HEK293 (cell line): ENCODE data around the gene P4HA1.

Experiments used
- CTCF ChIA-PET: fragments of 350-600 bp; formaldehyde crosslinking; extraction: SDS; loops from one replicate; lab custom pipeline; 2021; ENCODE audit warnings: antibody characterized with exemption; lab: Yijun Ruan, JAX
- POLR2A ChIA-PET: fragments of 300-600 bp; formaldehyde crosslinking; extraction: SDS; loops from one replicate; lab custom pipeline; 2020; ENCODE audit warnings: antibody characterized with exemption, inconsistent platforms; lab: Yijun Ruan, JAX
- H3K27ac ChIP-seq: fragments of 200-500 bp; sonication (Bioruptor generic); 2 replicates; pipeline ENCODE4 v1.5.1; 2014; ENCODE audit warnings: low read depth, low read length, control low read depth, inconsistent platforms; ENCODE audit errors: extremely low read depth
- H3K36me3 ChIP-seq, 2 experiments: fragments of 200-500 bp in 1 of 2; sonication (Bioruptor generic) in 1 of 2; 1 replicate in 1 of 2; 2 replicates in 1 of 2; pipeline ENCODE4 v1.5.1; 2014 to 2017; ENCODE audit warnings: inconsistent platforms in 2 of 2, low read length in 2 of 2; ENCODE audit not compliant: control insufficient read depth in 2 of 2, insufficient read depth in 1 of 2
- H3K4me1 ChIP-seq: fragments of 200-500 bp; sonication (Bioruptor generic); 2 replicates; pipeline ENCODE4 v1.5.1; 2014; ENCODE audit warnings: mild to moderate bottlenecking, low read length, inconsistent platforms; ENCODE audit not compliant: control insufficient read depth, insufficient read depth
- H3K4me3 ChIP-seq: 2 replicates; pipeline ENCODE4 v1.5.1; 2011; ENCODE audit warnings: low read depth, mild to moderate bottlenecking, control low read depth, low read length, moderate library complexity
- H3K9me3 ChIP-seq: fragments of 200-500 bp; sonication (Bioruptor generic); 2 replicates; pipeline ENCODE4 v1.5.1; 2014; ENCODE audit warnings: low read depth, low read length, inconsistent platforms; ENCODE audit not compliant: control insufficient read depth, insufficient read depth
- PRDM1 ChIP-seq: fragments of 450-650 bp; formaldehyde crosslinking; IDR thresholded peaks from 2 replicates; pipeline ENCODE4; 2016; ENCODE audit warnings: missing biosample characterization, missing genetic modification characterization
- SCRT1 ChIP-seq: fragments of 450-650 bp; formaldehyde crosslinking; IDR thresholded peaks from 2 replicates; pipeline ENCODE4 v1.5.1; 2016; ENCODE audit warnings: missing biosample characterization, missing genetic modification characterization, borderline replicate concordance
- SCRT2 ChIP-seq: fragments of 450-650 bp; formaldehyde crosslinking; IDR thresholded peaks from 2 replicates; pipeline ENCODE4 v1.5.1; 2016; ENCODE audit warnings: missing biosample characterization, missing genetic modification characterization
- ZBTB11 ChIP-seq: fragments of 450-650 bp; formaldehyde crosslinking; conservative IDR thresholded peaks from 2 replicates; pipeline ENCODE4 v1.5.1; 2016; ENCODE audit warnings: low read depth, missing biosample characterization, missing genetic modification characterization
- ZBTB17 ChIP-seq: fragments of 450-650 bp; formaldehyde crosslinking; IDR thresholded peaks from 2 replicates; pipeline ENCODE4 v1.5.1; 2016; ENCODE audit warnings: missing biosample characterization, missing genetic modification characterization
- ZBTB21 ChIP-seq: fragments of 450-650 bp; formaldehyde crosslinking; IDR thresholded peaks from 2 replicates; pipeline ENCODE4 v1.5.1; 2017; ENCODE audit warnings: missing biosample characterization, missing genetic modification characterization
- ZBTB44 ChIP-seq: fragments of 450-650 bp; IDR thresholded peaks from 2 replicates; pipeline ENCODE4 v1.5.1; 2018; ENCODE audit warnings: missing biosample characterization, mild to moderate bottlenecking, missing genetic modification characterization
- ZBTB48 ChIP-seq: fragments of 450-650 bp; formaldehyde crosslinking; IDR thresholded peaks from 2 replicates; pipeline ENCODE4 v1.5.1; 2016; ENCODE audit warnings: missing biosample characterization, missing genetic modification characterization
- ZBTB8A ChIP-seq: fragments of 450-650 bp; formaldehyde crosslinking; IDR thresholded peaks from 2 replicates; pipeline ENCODE4 v1.5.1; 2016; ENCODE audit warnings: missing biosample characterization, missing genetic modification characterization
- ZNF10 ChIP-seq: fragments of 450-650 bp; formaldehyde crosslinking; IDR thresholded peaks from 2 replicates; pipeline ENCODE4 v1.5.1; 2017; ENCODE audit warnings: missing biosample characterization, missing genetic modification characterization
- ZNF146 ChIP-seq: fragments of 450-650 bp; formaldehyde crosslinking; IDR thresholded peaks from 2 replicates; pipeline ENCODE4 v1.5.1; 2016; ENCODE audit warnings: missing biosample characterization, missing genetic modification characterization
- ZNF248 ChIP-seq: fragments of 450-650 bp; formaldehyde crosslinking; IDR thresholded peaks from 2 replicates; pipeline ENCODE4 v1.5.1; 2017; ENCODE audit warnings: missing biosample characterization, missing genetic modification characterization
- ZNF302 ChIP-seq: fragments of 450-650 bp; formaldehyde crosslinking; IDR thresholded peaks from 2 replicates; pipeline ENCODE4 v1.5.1; 2016; ENCODE audit warnings: missing biosample characterization, missing genetic modification characterization, low read depth
- ZNF341 ChIP-seq: fragments of 450-650 bp; formaldehyde crosslinking; IDR thresholded peaks from 2 replicates; pipeline ENCODE4; 2016; ENCODE audit warnings: low read depth, missing biosample characterization, missing genetic modification characterization
- ZNF354C ChIP-seq: fragments of 450-650 bp; formaldehyde crosslinking; IDR thresholded peaks from 2 replicates; pipeline ENCODE4 v1.5.1; 2016; ENCODE audit warnings: missing biosample characterization, missing genetic modification characterization, low read depth, borderline replicate concordance
- ZNF37A ChIP-seq: fragments of 450-650 bp; IDR thresholded peaks from 2 replicates; pipeline ENCODE4 v1.5.1; 2018; ENCODE audit warnings: missing biosample characterization, missing genetic modification characterization
- ZNF394 ChIP-seq: fragments of 450-650 bp; formaldehyde crosslinking; IDR thresholded peaks from 2 replicates; pipeline ENCODE4 v1.5.1; 2016; ENCODE audit warnings: missing biosample characterization, missing genetic modification characterization, mild to moderate bottlenecking, moderate library complexity, borderline replicate concordance
- ZNF518A ChIP-seq: fragments of 450-650 bp; formaldehyde crosslinking; conservative IDR thresholded peaks from 2 replicates; pipeline ENCODE4 v1.5.1; 2016; ENCODE audit warnings: low read depth, missing biosample characterization, missing genetic modification characterization
- ZNF560 ChIP-seq: fragments of 450-650 bp; formaldehyde crosslinking; IDR thresholded peaks from 2 replicates; pipeline ENCODE4 v1.5.1; 2017; ENCODE audit warnings: missing biosample characterization, missing genetic modification characterization, borderline replicate concordance
- ZNF664 ChIP-seq: fragments of 450-650 bp; formaldehyde crosslinking; IDR thresholded peaks from 2 replicates; pipeline ENCODE4 v1.5.1; 2016; ENCODE audit warnings: missing biosample characterization, missing genetic modification characterization
- ZNF670 ChIP-seq: fragments of 450-650 bp; formaldehyde crosslinking; IDR thresholded peaks from 2 replicates; pipeline ENCODE4 v1.5.1; 2016; ENCODE audit warnings: missing biosample characterization, missing genetic modification characterization, low read depth
- ZNF76 ChIP-seq: fragments of 450-650 bp; formaldehyde crosslinking; IDR thresholded peaks from 2 replicates; pipeline ENCODE4; 2016; ENCODE audit warnings: low read depth, missing biosample characterization, missing genetic modification characterization, borderline replicate concordance
- ZSCAN5A ChIP-seq: fragments of 450-650 bp; formaldehyde crosslinking; IDR thresholded peaks from 2 replicates; pipeline ENCODE4 v1.5.1; 2016; ENCODE audit warnings: missing biosample characterization, missing genetic modification characterization

Gene P4HA1

GRCh38 chr10:73097305-73097670 is 622 bp upstream of the P4HA1 start:
- TF ChIP-seq ZNF146 (tag by site-specific recombination) (no peak), ZSCAN5A (tag by site-specific recombination) (no peak), ZNF248 (tag by site-specific recombination) (no peak), ZNF37A (tag by site-specific recombination) (no peak), ZNF302 (tag by site-specific recombination) (no peak), ZNF664 (tag by site-specific recombination) (peak; percentile 75; the same call in 1 of the 2 replicates), ZNF354C (tag by site-specific recombination) (no peak), ZBTB8A (tag by site-specific recombination) (no peak), ZNF518A (0 out of 2 replicates have a peak, but pooled peaks have one; percentile 28)
- H3K27ac ChIP-seq = peak overlapping the region; percentile 90
- POLR2A ChIA-PET = interaction anchor here (0.6 to 2.9 kb wide), 20 partner anchors 13 to 876 kb away, joined by 3 to 52 read pairs (median 4); partner anchors contain the start of genes DNAJB12, DNAJC9, ECD and MCU

GRCh38 chr10:73096041-73096448 is 621 bp downstream of the P4HA1 start:
- Histone ChIP-seq H3K4me1 (no peaks in the 10 kb centered on the region; the same call in 1 of the 2 replicates), H3K9me3 (no peaks in the 10 kb centered on the region), H3K36me3 (peaks cover 0 to 3% of the 10 kb centered on the region in 2 experiments; a peak in 2 of 3 replicates), H3K4me3 (peak overlapping the region; percentile 82), H3K27ac (peak overlapping the region; percentile 90)
- ChIA-PET POLR2A (interaction anchor here (0.6 to 2.9 kb wide), 15 partner anchors 9 to 823 kb away, joined by 3 to 52 read pairs (median 4); partner anchors contain the start of genes DDIT4, DNAJB12, DNAJC9 and ECD), CTCF (interaction anchor here (0.6 to 4.2 kb wide), 9 partner anchors 12 to 869 kb away, joined by 3 to 40 read pairs (median 3); partner anchors contain the start of gene NUDT13)
- no peak for TF ChIP-seq ZNF76 (tag by site-specific recombination)
- no peak for TF ChIP-seq ZNF670 (tag by site-specific recombination)
- TF ChIP-seq ZNF394 (tag by site-specific recombination) = no peak
- peak; percentile 72 for TF ChIP-seq ZNF10
- TF ChIP-seq ZNF341 = no peak
- TF ChIP-seq ZNF560 (tag by site-specific recombination) = no peak
- 0 out of 2 replicates have a peak, but pooled peaks have one; percentile 33 for TF ChIP-seq ZBTB44 (tag by site-specific recombination)
- TF ChIP-seq SCRT2 (tag by site-specific recombination) = peak; percentile 98
- TF ChIP-seq ZBTB48 (tag by site-specific recombination) = no peak
- peak; percentile 83 for TF ChIP-seq SCRT1 (tag by site-specific recombination)
- TF ChIP-seq PRDM1 (tag by site-specific recombination) = peak; percentile 62; the same call in 1 of the 2 replicates
- peak; percentile 52 for TF ChIP-seq ZBTB11
- TF ChIP-seq ZBTB21 (tag by site-specific recombination) = no peak
- peak; percentile 64 for TF ChIP-seq ZBTB17

More at GRCh38 chr10:73097305-73097670, 622 bp upstream of the P4HA1 start:
- CTCF ChIA-PET = interaction anchor here (0.6 to 4.2 kb wide), 9 partner anchors 13 to 122 kb away, joined by 3 to 40 read pairs (median 4); partner anchors contain the start of gene NUDT13
- Histone ChIP-seq H3K4me3 (peak overlapping the region; percentile 82), H3K9me3 (no peaks in the 10 kb centered on the region), H3K4me1 (no peaks in the 10 kb centered on the region; the same call in 1 of the 2 replicates), H3K36me3 (peaks cover 0 to 3% of the 10 kb centered on the region in 2 experiments; a peak in 2 of 3 replicates)
